ENCODE results near the gene MYLK. TPM values are rescaled to one million over a fixed set of nuclear protein-coding genes. Genes with fewer than 3 reads are reported as not detected.

The MYLK gene
- total RNA-seq, 1 donor = 807 TPM

DNA sequence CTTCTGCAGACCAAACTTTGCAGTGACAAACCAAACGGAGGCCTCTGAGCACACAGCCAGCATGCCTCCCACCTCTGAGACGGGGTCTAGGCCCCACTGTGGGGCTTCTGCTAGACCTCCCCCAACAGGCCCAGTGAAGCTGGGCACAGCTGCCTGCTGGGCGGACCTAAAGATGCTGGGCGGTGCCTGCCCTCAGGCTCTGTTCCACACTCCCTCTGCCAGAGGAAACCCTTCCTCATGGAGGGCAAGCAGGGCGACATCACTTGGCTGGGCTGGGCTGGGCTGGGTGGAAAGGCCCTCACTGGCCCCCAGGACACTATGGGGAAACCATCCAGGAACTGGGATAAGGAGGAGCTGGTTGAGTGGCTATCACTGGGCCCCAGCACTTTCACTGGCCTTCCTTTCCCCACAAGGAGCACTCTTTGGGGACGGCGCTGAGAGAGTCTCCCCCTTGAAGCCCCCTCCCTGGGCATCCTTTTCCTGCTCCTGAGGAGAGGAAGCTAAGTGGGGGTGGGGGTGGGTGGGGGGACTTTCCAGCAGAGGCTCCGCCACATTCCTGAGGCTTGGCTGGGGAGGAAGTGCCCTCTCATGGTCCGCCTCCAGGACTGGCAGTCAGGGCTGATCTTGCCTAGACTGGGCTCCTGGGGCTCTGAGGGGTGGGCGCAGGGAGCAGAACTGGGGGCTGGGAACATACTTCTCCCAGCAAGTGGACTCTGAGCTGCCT, 201.2 kb downstream of the MYLK start:
- H3K4me3 ChIP-seq (ENCODE audit: low read depth, low read length) = no peak overlapping the region
- TF ChIP-seq, protein P1, sequence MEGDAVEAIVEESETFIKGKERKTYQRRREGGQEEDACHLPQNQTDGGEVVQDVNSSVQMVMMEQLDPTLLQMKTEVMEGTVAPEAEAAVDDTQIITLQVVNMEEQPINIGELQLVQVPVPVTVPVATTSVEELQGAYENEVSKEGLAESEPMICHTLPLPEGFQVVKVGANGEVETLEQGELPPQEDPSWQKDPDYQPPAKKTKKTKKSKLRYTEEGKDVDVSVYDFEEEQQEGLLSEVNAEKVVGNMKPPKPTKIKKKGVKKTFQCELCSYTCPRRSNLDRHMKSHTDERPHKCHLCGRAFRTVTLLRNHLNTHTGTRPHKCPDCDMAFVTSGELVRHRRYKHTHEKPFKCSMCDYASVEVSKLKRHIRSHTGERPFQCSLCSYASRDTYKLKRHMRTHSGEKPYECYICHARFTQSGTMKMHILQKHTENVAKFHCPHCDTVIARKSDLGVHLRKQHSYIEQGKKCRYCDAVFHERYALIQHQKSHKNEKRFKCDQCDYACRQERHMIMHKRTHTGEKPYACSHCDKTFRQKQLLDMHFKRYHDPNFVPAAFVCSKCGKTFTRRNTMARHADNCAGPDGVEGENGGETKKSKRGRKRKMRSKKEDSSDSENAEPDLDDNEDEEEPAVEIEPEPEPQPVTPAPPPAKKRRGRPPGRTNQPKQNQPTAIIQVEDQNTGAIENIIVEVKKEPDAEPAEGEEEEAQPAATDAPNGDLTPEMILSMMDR (IDR thresholded peaks at IDR 0.05; ENCODE audit: insufficient read depth, low read depth, low read length) = no peak
- DNase-seq (ENCODE audit: low read depth) = no peak

DNA sequence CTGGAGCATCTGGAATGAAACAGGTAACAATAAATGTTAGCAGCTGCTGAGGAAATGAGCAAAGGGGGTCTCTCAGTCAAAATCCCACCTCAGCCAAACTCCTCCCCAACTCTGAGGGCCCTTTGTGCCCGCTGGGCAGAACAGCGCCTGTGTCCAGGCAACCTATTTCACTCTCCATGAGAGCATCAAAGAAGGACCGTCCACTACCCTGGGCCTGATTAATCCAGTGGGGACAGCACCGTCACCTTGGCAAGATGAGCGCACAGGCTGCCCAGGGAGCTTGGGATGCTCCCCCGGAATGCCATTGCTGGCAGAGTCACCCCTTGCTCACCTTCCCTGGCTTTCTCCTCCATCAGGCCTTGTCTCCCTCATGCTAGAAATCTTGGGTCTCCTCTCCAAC, 201.8 kb downstream of the MYLK start:
- DNase-seq (ENCODE audit: low read depth) = no peak
- no peak overlapping the region for H3K4me3 ChIP-seq (ENCODE audit: low read depth, low read length)
- TF ChIP-seq, protein P1 (IDR thresholded peaks at IDR 0.05; ENCODE audit: insufficient read depth, low read depth, low read length) = no peak

DNA sequence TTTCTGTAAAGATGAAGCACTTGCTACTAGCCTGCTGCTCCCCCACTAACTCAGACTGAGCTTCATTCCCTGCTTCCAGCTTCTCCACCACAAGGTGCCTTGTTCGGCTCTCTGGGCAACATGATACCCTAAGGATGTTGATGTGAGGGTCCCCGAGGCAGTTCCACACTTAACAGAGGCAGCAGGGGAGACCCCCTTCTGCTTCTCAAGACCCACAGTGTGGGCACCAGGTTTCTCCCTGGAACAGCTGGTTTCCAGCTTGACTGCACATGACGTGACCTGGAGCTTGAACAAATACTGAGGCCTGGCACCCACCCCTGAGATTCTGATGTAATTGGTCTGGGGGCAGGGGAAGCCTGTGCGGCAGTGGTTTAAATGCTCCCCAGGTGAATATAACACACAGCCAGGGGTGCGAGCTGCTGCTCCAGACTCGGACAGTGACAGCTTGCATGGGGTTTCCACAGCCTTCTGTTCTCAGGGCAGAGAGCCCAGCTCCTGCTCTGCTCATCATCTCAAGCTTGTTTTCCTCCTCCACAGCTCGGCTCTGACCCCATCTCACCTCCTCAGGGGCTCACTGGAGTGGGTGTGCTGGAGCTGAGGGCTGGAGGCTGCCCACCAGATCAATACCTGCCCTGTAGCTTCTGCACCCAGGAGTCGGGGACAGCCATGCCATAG, 204.3 kb downstream of the MYLK start:
- H3K4me3 ChIP-seq (ENCODE audit: low read depth, low read length) = no peak overlapping the region
- DNase-seq (ENCODE audit: low read depth) = no peak
- TF ChIP-seq, protein P1 (IDR thresholded peaks at IDR 0.05; ENCODE audit: insufficient read depth, low read depth, low read length) = no peak

DNA sequence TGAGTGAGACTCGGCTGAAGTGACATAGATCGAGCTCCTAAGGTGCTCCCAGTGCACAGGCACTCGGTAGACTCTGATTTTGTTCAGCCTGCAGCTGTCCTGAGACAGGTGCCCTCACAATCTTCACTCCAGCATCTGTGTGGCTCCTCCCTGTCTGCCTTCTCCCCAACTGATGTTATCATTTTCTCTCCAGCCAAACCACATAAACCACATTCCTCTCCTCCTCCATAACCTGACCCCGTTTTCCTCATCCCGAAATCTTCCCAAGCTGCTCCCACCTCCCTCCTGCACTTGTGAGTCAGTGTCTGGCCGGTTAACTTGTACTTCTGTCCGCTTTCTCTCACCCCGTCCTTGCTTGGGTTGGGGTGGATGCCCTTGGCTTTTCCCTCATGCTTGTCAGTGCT, 206.0 kb downstream of the MYLK start:
- no peak overlapping the region for H3K4me3 ChIP-seq (ENCODE audit: low read depth, low read length)
- peak; percentile 94 for DNase-seq (ENCODE audit: low read depth)

DNA sequence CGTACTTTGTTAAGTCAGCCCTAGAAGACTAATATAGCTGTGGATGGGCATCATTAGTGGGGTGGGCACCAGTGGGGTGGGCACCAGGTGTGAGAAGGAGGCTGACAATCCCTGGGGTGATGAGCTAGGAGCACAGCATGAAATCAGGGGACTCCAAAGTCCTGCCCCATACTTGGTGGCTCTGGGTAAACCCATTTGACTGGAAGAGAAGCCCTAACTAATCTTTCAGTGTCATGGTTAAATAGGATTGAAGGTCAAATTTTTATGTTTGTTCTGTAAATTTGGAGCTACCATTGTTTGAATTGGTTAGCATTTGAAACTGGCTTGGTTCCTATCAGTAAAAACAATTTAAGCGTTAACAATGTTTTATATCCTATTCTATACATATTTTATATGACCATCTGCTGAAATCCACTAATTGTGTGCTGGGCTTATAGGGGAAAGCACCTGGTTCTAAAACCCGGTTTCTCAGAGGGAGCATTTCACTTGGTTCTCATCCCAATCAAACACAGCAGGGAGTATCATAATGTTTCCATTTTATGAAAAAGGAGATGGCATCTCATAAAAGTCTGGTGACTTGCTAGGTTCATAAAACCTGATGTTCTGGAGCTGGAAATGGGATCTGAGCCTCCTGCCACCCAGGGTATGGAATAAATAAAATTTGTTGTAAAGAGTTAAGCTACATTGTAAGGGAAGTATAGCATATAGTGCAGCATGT, 211.5 kb downstream of the MYLK start:
- H3K4me3 ChIP-seq (ENCODE audit: low read depth, low read length) = no peak overlapping the region
- DNase-seq (ENCODE audit: low read depth) = no peak
- TF ChIP-seq, protein P1 (IDR thresholded peaks at IDR 0.05; ENCODE audit: insufficient read depth, low read depth, low read length) = no peak

More for the DNA sequence above, 206.0 kb downstream of the MYLK start:
- TF ChIP-seq, protein P1 (IDR thresholded peaks at IDR 0.05; ENCODE audit: insufficient read depth, low read depth, low read length) = no peak

DNA sequence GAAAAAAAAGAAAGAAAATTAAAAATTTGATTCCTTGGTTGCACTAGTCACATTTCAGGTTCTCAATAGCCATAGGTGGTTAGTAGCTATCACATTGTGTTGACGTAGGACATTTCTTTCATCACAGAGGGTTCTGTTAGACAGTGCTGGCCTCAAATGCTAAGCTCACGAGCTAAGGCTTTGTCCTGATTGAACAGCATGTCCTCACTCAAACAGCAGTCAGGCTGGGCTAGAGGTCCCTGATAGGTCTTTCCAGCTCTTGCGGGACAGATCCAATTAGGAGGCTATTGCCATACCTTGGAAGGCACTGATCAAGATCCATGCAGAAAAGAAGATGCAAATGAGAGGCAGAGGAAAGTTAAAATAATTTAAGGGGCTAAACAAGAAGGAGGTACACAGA, 213.4 kb downstream of the MYLK start:
- no peak for DNase-seq (ENCODE audit: low read depth)
- no peak overlapping the region for H3K4me3 ChIP-seq (ENCODE audit: low read depth, low read length)
- TF ChIP-seq, protein P1 (IDR thresholded peaks at IDR 0.05; ENCODE audit: insufficient read depth, low read depth, low read length) = no peak
